Hepatic stellate cell (primary cell): ENCODE data around the gene FBXO7.

Experiments used
- DNase-seq: peaks from one replicate; pipeline ENCODE4 v3.0.0; 2011; ENCODE audit warnings: low spot score

FBXO7 gene

GRCh38 chr22:32531931-32532819 is 57.6 kb downstream of the FBXO7 start:
- peak; percentile 97 for DNase-seq

GRCh38 chr22:32532820-32533128 is 58.2 kb downstream of the FBXO7 start:
- no peak for DNase-seq

DNA sequence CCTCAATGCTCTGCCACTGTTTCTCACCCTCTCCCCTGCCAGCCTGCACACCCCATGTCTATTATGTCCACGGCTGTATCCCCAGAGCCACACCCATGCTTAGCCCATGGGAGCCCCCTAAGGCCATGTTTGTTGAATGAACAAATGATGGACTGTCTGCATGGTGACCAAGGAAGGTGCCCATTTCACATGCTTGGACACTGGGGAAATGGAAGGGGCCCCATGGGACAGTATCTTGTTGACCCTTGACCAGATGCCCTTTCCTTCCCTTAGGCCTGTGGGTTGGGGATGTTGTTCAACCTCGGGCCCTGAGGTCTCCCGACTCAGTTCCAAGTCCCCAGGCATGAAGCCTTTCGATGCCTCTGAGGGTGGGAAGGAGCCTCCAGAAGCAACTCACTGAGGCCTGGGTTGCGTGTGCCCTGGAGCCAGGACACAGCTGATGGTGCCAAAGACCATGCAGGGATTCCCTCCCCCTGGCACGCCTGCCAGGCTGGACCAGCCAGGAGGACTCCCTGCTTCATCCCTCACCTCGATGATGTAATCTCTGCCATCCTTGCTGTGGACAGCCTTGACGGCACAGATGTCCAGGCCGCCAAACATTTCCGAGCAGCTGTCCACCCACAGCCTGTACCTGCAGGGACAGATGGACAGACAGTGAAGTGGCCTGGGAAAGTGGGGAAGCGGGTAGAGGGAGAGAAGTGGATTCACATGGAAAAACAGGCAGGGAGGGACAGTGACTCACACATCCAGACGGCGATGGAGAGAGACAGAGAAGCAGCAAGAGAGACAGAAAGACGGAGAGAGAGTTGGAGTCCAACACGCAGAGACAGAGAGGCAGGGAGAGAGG is 58.9 kb downstream of the FBXO7 start:
- DNase-seq = peak; percentile 52

DNA sequence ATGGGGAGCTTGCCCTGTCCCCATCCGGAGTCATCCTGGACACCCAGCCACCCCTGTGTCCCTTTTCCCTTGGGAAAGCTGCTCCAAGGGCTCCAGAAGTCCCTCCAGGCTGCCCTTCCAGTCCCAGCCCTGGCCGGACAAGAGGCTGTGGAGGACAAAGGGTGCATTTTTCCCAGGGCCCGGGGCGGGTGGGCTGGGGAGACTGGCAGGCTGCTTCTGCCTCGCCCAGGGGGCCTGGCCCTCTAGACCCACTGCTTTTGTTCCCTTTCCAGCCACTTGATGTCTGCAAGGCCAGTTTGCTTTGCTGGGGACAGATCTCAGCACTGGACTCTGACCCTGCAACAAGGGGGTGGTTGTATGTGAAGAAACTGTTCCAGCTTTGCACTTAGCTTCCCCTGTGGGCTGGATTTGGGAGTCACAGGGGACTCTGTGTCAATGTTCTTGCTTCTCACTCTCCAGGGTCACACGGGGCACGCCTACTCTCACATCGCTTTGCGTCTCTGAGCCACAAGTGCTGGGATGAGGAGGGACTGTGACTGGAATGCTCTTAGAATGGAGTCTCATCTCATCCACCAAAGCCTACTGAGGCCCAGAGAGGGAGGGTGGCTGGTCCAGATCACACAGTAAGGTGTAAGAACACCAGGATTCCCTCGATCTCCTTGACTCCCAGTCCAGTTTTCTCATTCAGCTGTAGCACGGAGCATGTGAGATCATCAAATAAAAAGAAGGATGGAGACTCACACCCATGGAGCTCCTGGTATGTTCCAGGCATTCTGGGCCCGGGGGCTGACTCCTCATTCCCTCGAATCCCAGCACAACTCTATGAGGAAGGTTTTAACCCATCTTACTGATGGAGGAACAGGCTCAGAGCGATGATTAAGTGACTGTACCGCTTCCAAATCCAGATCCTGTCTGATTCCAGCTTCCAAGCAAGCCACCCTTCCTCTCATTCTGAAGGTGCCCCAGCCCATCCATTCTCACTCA is 59.9 kb downstream of the FBXO7 start:
- peak; percentile 25 for DNase-seq

- DNase-seq = no peak
Measured at GRCh38 chr22:32535531-32536190, 61.0 kb downstream of the FBXO7 start.

DNA sequence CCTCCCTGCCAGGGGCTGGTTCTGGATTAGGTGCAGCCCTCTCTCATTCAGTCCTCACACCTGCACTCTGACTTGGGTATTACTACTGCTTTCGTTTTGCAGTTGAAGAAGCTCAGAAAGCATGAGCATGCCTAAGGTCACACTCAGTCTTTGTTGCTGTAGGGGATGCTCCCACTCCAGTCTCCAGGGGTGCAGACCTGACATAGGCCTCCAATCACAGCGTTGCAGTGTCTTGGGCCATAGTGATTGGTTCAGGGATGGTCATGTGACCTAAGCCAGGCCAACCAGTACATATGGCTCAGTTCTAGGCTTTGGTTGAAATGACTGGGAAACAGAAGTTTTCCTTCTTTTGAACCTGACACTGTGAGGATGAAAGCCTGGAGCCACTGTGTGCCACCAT is 61.7 kb downstream of the FBXO7 start:
- no peak for DNase-seq

DNA sequence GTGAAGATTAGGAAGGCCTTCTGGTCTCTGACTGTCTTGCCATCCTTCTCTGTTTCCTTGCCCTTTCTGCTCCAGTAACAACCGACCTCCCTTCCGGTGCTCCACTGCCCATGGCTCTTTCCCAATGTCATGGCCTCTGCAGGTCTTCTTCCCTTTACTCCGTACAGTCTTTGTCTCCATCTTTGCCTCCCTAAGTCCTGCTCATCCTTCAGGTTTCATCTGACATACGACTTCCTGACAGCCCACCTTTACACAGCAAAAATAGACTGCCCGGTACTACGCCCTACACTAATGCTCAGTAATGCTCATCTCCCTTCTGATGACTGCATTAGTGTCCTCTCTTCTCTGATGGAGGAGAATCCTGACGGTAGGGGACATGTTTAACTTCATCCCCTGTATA is 63.9 kb downstream of the FBXO7 start:
- DNase-seq = no peak

DNA sequence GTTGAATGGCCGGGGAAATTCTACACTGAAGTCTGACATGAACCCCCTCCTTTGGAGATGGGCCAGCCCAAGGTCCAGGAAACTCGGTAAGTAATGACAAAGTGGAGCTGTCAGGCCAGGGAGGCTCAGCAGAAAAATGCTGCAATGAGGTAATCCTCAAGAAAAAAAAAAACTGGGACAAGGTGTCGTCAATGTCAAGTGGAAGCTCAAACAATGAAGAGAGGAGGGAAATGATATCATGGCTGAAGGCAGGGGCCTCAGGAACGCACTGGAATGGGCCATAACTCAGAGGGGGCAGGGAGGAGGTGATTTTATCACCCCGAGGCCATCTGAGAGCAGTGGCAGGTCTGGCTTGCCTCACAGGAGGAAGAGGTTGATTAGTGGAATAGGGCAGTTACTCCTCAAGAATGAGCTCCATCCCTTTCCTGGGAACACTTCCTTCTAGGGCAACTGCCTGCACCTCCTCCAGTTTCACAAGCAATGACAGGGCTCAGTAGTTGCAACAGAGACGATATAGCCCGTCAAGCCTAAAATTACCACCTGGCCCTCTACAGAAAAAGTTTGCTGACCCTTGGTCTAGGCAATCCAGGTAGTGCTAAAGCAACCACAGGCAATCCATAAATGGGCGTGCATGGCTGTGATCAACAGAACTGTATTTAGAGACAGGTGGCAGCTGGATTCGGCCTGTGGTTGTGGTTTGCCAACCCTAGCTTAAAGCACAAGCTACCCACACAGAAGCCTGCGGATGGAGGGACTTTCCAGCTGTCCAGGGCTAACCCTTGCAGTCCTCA is 65.2 kb downstream of the FBXO7 start:
- no peak for DNase-seq

GRCh38 chr22:32541481-32541880 is 66.9 kb downstream of the FBXO7 start:
- DNase-seq = no peak

DNA sequence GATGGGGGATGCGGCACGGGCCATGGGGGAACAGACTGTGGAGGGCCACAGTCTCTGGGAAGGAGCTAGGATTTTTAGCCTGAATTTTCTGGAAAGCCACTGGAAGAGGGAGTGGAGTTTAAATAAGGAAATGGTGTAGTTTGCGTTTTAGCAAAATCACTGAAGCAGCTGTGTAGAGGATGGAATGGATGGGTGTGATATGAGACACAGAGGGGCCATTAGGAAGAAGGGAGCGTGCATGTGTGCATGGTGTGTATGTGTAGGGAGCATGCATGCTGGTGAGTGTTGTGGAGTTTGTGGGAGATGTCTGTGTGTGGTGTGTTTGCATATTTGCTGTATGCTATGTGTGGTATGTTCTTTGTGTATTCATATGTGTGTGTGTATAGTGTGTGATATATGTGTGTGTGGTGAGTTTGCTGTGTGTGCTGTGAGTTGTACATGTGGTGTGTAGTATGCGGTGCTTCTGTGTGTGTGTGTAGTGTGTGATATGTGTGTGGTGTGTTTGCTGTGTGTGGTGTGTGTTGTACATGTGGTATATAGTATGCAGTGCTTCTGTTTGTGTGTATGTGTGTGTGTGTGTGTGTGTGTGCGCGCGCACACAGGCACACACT is 67.6 kb downstream of the FBXO7 start:
- no peak for DNase-seq

GRCh38 chr22:32542677-32543357 is 68.2 kb downstream of the FBXO7 start:
- DNase-seq = no peak

DNA sequence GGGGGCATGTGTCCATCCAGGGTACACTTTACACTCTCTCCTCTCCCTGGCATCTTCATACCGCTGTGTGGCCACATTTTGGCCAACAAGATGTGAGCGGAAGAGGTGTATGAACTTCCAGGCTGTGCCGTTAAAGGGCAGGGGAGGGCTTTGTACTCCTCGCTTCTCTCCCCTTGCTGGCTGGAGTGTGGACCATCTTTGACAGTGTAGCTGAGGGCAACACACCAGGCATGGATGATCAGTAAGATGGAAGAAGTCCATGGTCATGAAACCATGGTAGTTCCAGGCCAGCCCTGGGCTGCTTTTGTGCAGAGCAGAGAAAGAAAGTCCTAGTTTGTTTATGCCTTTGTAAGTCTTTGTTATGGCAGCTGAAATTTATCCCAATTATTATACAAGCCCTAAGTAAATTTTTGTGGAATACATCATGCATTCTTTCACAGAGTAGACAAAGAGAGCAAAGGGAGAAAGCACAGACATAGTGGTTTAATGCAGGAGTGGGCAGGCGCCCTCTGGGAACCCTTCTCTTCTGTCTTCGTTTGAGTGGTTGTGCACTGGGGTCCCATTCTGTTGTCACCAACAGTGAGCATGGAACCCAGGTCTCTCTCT is 70.4 kb downstream of the FBXO7 start:
- DNase-seq = peak; percentile 47

DNA sequence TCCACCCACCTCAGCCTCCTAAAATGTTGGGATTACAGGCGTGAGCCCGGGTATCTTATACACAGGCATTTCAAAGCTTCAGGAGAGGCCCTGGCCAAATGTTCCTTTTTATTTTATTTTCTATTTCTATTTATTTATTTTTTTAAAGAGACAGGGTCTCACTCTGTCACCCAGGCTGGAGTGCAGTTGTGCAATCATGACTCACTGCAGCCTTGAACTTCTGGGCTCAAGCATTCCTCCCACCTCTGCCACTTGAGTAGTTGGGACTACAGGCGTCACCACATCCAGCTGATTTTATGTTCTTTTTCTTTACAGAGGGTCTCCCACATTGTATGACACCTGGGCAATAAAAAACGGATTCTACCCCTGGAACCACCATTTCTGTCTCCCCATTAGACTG is 71.2 kb downstream of the FBXO7 start:
- no peak for DNase-seq

DNA sequence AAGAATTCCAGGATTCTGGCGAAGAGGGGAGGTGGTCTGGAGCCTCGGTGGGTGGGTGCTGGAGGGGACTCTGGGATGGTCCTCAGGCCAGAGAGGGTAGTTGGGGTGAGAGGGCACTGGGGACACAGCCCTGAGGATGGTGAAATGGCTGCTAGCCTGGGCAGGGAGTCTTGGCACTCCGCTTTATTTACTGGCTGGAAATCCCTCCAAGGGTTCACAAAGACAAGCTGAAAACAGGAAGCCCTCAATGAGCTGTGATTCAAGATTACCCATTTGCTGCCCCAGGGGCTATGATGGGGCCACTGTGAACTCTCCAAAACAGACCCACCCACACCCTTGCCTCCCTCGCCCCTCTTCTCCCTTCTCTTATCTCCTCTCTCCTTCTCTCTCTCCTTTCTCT is 71.9 kb downstream of the FBXO7 start:
- no peak for DNase-seq

DNA sequence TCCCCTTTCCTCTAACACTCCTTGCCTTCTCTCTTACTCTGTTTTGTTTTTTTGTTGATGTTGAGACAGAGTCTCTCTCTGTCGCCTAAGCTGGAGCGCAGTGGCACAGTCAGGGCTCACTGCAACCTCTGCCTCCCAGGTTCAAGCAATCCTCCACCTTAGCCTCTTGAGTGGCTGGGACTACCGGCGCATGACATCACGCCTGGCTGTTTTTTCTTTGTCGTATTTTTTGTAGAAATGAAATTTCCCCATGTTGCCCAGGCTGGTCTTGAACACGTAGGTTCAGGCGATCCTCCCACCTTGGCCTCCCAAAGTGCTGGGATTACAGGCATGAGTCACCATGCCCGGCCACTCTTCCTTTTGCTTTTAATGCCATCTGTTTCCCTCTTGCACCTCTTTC is 72.3 kb downstream of the FBXO7 start:
- DNase-seq = no peak

DNA sequence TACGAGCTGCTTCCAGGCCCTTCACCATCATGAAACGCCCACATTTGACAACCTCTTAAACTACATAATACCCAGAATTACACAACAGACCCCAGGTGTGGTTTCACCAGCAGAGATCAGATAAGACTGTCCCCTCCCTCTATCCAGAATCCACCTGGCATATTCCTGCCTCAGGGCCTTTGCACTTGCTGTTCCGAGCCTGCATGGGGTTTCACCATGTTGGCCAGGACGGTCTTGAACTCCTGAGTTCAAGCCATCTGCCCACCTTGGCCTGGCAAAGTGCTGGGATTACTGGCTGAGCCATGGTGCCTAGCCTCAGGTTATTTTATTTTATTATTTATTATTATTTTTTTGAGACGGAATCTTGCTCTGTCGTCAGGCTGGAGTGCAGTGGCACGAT is 73.4 kb downstream of the FBXO7 start:
- DNase-seq = no peak
